ENCODE results near the gene FAM181B. TPM values are rescaled to one million over a fixed set of nuclear protein-coding genes. Genes with fewer than 3 reads are reported as not detected.

Gene FAM181B
- polyA plus RNA-seq, 1 of the 3 experiments (the other 2 are of a cell fraction): 0.02 TPM

GRCh38 chr11:82767123-82767522 is 33.5 kb upstream of the FAM181B start:
- Histone ChIP-seq H2AFZ (ENCODE audit: low read depth) (no peak overlapping the region), H3K4me2 (no peak overlapping the region), H3K27ac (ENCODE audit: low read depth in 2 of 2, low read length in 1 of 2) (no peak overlapping the region), H3F3A (replicated peaks; ENCODE audit: insufficient read depth) (no peaks in the 10 kb centered on the region), H3K4me3 (ENCODE audit: low read depth in 2 of 2, low read length in 1 of 2) (no peak overlapping the region), H3K9me2 (no peaks in the 10 kb centered on the region), H3K36me3 (replicated peaks in 1 of 2; ENCODE audit: control insufficient read depth in 1 of 2, insufficient read depth in 2 of 2, low read length in 1 of 2) (no peaks in the 10 kb centered on the region), H3K79me2 (ENCODE audit: insufficient read depth) (no peaks in the 10 kb centered on the region), H3K4me1 (ENCODE audit: control insufficient read depth in 1 of 2, insufficient read depth in 2 of 2, low read depth in 1 of 2, low read length in 1 of 2) (no peaks in the 10 kb centered on the region), H3K9ac (no peak overlapping the region), H3K9me3 (no peaks in the 10 kb centered on the region), H4K20me1 (ENCODE audit: insufficient read depth) (no peaks in the 10 kb centered on the region), H3K27me3 (ENCODE audit: insufficient read depth) (no peaks in the 10 kb centered on the region)
- 35% methylated on average over 1 of the region's 1 CpG for WGBS (ENCODE audit: low lambda C conversion rate)
- POLR2A ChIA-PET: no interaction called here
- TF ChIP-seq, protein P1, sequence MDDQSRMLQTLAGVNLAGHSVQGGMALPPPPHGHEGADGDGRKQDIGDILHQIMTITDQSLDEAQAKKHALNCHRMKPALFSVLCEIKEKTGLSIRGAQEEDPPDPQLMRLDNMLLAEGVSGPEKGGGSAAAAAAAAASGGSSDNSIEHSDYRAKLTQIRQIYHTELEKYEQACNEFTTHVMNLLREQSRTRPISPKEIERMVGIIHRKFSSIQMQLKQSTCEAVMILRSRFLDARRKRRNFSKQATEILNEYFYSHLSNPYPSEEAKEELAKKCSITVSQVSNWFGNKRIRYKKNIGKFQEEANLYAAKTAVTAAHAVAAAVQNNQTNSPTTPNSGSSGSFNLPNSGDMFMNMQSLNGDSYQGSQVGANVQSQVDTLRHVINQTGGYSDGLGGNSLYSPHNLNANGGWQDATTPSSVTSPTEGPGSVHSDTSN (IDR thresholded peaks at IDR 0.05): no peak
- TF ChIP-seq, protein P2, sequence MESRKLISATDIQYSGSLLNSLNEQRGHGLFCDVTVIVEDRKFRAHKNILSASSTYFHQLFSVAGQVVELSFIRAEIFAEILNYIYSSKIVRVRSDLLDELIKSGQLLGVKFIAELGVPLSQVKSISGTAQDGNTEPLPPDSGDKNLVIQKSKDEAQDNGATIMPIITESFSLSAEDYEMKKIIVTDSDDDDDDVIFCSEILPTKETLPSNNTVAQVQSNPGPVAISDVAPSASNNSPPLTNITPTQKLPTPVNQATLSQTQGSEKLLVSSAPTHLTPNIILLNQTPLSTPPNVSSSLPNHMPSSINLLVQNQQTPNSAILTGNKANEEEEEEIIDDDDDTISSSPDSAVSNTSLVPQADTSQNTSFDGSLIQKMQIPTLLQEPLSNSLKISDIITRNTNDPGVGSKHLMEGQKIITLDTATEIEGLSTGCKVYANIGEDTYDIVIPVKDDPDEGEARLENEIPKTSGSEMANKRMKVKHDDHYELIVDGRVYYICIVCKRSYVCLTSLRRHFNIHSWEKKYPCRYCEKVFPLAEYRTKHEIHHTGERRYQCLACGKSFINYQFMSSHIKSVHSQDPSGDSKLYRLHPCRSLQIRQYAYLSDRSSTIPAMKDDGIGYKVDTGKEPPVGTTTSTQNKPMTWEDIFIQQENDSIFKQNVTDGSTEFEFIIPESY (IDR thresholded peaks at IDR 0.05; ENCODE audit: borderline replicate concordance, low read depth): no peak
- TF ChIP-seq, protein P3, sequence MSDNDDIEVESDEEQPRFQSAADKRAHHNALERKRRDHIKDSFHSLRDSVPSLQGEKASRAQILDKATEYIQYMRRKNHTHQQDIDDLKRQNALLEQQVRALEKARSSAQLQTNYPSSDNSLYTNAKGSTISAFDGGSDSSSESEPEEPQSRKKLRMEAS (IDR thresholded peaks at IDR 0.05; ENCODE audit: low read depth): no peak
- TF ChIP-seq GABPA (IDR thresholded peaks at IDR 0.05; ENCODE audit: low read depth) (no peak), RCOR1 (IDR thresholded peaks at IDR 0.05; ENCODE audit: low read length) (no peak)
- CTCF ChIA-PET: interaction anchor here (1.0 to 1.6 kb wide), 6 partner anchors 8 to 71 kb away, joined by 3 to 5 read pairs (median 4); no protein-coding TSS in a partner anchor
- no peak for DNase-seq

DNA sequence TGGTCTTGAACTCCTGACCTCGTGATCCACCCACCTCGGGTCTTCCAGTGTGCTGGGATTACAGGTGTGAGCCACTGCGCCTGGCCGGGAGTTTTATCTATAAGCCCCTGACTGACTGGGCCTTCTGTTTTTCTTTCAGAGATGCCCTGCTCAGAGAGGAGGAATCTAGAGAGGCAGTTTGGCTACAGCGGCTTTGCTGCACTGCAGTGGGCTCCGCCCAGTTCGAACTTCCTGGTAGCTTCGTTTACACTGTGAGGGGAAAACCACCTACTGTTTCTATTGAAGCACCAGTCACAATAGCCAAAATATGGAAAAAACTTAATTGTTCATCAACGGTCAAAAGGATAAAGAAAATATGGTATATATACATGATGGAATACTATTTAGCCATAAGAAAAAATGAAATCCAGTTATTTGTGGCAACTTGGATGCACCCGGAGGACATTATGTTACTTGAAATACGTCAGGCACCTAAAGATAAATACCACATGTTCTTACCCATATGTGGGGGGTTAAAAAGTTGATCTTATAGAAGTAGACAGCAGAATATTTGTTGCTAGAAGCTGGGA is 31.9 kb upstream of the FAM181B start:
- no peak for TF ChIP-seq FOXM1 (IDR thresholded peaks at IDR 0.05; ENCODE audit: low read depth)
- Histone ChIP-seq H4K20me1 (ENCODE audit: insufficient read depth) (no peaks in the 10 kb centered on the region), H2AFZ (ENCODE audit: low read depth) (no peak overlapping the region), H3K4me3 (ENCODE audit: low read depth in 2 of 2, low read length in 1 of 2) (no peak overlapping the region), H3K79me2 (ENCODE audit: insufficient read depth) (no peaks in the 10 kb centered on the region), H3F3A (replicated peaks; ENCODE audit: insufficient read depth) (no peaks in the 10 kb centered on the region), H3K27me3 (ENCODE audit: insufficient read depth) (no peaks in the 10 kb centered on the region), H3K9me3 (no peaks in the 10 kb centered on the region), H3K36me3 (replicated peaks in 1 of 2; ENCODE audit: control insufficient read depth in 1 of 2, insufficient read depth in 2 of 2, low read length in 1 of 2) (no peaks in the 10 kb centered on the region), H3K27ac (ENCODE audit: low read depth in 2 of 2, low read length in 1 of 2) (no peak overlapping the region), H3K9me2 (no peaks in the 10 kb centered on the region), H3K4me1 (ENCODE audit: control insufficient read depth in 1 of 2, insufficient read depth in 2 of 2, low read depth in 1 of 2, low read length in 1 of 2) (no peaks in the 10 kb centered on the region), H3K4me2 (no peak overlapping the region), H3K9ac (no peak overlapping the region)
- WGBS (ENCODE audit: low lambda C conversion rate): 67% methylated on average over 11 of the region's 11 CpGs
- POLR2A ChIA-PET: no interaction called here
- CTCF ChIA-PET: no interaction called here
- no peak for DNase-seq

GRCh38 chr11:82763167-82763566 is 29.5 kb upstream of the FAM181B start:
- H3K9ac ChIP-seq: no peak overlapping the region
- H3K4me3 ChIP-seq (ENCODE audit: low read depth in 2 of 2, low read length in 1 of 2): no peak overlapping the region
- no peaks in the 10 kb centered on the region for H3K27me3 ChIP-seq (ENCODE audit: insufficient read depth)
- H3K4me1 ChIP-seq (ENCODE audit: control insufficient read depth in 1 of 2, insufficient read depth in 2 of 2, low read depth in 1 of 2, low read length in 1 of 2): no peaks in the 10 kb centered on the region
- H2AFZ ChIP-seq (ENCODE audit: low read depth): no peak overlapping the region
- no peaks in the 10 kb centered on the region for H3F3A ChIP-seq (replicated peaks; ENCODE audit: insufficient read depth)
- no peaks in the 10 kb centered on the region for H4K20me1 ChIP-seq (ENCODE audit: insufficient read depth)
- no peaks in the 10 kb centered on the region for H3K9me3 ChIP-seq
- no peak for DNase-seq
- H3K4me2 ChIP-seq: no peak overlapping the region
- 33% methylated on average over 1 of the region's 1 CpG for WGBS (ENCODE audit: low lambda C conversion rate)
- H3K9me2 ChIP-seq: no peaks in the 10 kb centered on the region
- TF ChIP-seq, protein P1 (IDR thresholded peaks at IDR 0.05): no peak
- TF ChIP-seq EZH2phosphoT487 (IDR thresholded peaks at IDR 0.05; ENCODE audit: borderline replicate concordance, low read depth) (no peak), IRF3 (IDR thresholded peaks at IDR 0.05; ENCODE audit: low read depth, low read length) (no peak), EP300 (IDR thresholded peaks at IDR 0.05; ENCODE audit: borderline replicate concordance in 1 of 2, low read depth in 1 of 2, low read length in 1 of 2) (no peak), SMC3 (IDR thresholded peaks at IDR 0.05; ENCODE audit: low read depth, low read length) (no peak), TEAD4 (IDR thresholded peaks at IDR 0.05; ENCODE audit: borderline replicate concordance, insufficient read depth) (no peak)
- POLR2A ChIA-PET: no interaction called here
- no peaks in the 10 kb centered on the region for H3K79me2 ChIP-seq (ENCODE audit: insufficient read depth)
- H3K36me3 ChIP-seq (replicated peaks in 1 of 2; ENCODE audit: control insufficient read depth in 1 of 2, insufficient read depth in 2 of 2, low read length in 1 of 2): no peaks in the 10 kb centered on the region
- no peak overlapping the region for H3K27ac ChIP-seq (ENCODE audit: low read depth in 2 of 2, low read length in 1 of 2)
- CTCF ChIA-PET: no interaction called here
